Body of pancreas (tissue), 4 donors: ENCODE data around the gene SSB.

Source experiments
- POLR2A ChIP-seq, 3 donors: fragments of 450-650 bp; IDR thresholded peaks; one replicate each; pipeline ENCODE4 v1.6.1; 2016; ENCODE audit warnings: antibody characterized with exemption in 3 of 3, mild to moderate bottlenecking in 2 of 3
- TF ChIP-seq, protein P1 (sequence below), 7 experiments: fragments of 450-650 bp in 4 of 7; fragments of 200-600 bp in 3 of 7; sonication (generic) in 3 of 7; IDR thresholded peaks; one replicate each; pipeline ENCODE4 v1.5.1; 2016 to 2019; ENCODE audit warnings: antibody characterized with exemption in 7 of 7

GRCh38 chr2:169840747-169841142 is 42.1 kb downstream of the SSB start:
- TF ChIP-seq, protein P1, sequence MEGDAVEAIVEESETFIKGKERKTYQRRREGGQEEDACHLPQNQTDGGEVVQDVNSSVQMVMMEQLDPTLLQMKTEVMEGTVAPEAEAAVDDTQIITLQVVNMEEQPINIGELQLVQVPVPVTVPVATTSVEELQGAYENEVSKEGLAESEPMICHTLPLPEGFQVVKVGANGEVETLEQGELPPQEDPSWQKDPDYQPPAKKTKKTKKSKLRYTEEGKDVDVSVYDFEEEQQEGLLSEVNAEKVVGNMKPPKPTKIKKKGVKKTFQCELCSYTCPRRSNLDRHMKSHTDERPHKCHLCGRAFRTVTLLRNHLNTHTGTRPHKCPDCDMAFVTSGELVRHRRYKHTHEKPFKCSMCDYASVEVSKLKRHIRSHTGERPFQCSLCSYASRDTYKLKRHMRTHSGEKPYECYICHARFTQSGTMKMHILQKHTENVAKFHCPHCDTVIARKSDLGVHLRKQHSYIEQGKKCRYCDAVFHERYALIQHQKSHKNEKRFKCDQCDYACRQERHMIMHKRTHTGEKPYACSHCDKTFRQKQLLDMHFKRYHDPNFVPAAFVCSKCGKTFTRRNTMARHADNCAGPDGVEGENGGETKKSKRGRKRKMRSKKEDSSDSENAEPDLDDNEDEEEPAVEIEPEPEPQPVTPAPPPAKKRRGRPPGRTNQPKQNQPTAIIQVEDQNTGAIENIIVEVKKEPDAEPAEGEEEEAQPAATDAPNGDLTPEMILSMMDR (IDR thresholded peaks at IDR 0.05): no peak
- TF ChIP-seq POLR2A (IDR thresholded peaks at IDR 0.05): no peak
